NCI-H510A (cell line): ENCODE data around the gene MROH9.

Experiments
- DNase-seq: peaks from one replicate; lab custom pipeline; 2025; lab: John Stamatoyannopoulos, UW

The MROH9 gene

DNA sequence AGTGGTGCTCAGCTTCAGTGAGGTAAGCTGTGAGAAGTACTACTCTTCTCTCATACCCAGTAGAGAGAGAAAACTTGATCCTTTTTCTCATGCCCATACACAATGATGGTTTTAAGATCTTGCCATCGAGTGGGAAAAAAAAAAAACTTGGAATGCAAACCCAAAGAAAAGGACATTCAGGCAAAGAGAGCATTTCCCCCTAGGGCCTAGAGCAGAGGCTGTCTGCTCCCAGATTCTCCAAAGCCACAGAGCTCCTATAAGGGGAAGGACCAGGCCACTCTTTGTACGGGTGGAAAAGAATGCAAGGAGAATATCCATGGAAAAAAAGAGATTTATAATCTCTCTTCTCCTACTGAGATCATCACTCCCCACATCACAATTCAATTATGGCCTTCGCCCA is 34.9 kb downstream of the MROH9 start:
- DNase-seq = no peak

DNA sequence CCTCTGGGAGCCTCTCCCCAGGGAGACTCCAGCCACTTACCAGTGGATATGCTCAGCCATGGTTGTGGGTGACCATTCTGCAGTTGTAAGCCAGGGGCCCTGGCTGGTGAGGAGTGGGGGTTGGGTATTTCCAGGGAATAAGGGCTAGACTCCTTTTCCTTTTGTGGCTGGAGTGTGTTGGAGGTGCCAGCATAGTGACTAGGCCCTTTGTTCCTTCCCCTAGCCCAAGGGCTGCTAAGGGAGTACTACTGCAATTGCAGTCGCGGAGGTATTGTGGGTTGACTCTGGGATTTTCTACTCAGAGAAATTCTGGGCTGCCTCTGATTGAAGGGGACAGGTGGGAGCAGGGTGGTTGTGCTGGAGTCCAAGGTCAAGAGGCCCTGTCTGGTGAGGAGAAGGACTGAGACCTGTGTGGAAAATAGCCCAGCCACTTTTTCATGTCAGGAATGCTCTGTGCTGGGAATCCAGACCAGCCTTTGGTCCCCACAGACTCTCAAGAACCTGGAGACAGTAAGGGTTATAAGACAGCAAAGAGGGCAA is 43.1 kb downstream of the MROH9 start:
- DNase-seq = no peak

DNA sequence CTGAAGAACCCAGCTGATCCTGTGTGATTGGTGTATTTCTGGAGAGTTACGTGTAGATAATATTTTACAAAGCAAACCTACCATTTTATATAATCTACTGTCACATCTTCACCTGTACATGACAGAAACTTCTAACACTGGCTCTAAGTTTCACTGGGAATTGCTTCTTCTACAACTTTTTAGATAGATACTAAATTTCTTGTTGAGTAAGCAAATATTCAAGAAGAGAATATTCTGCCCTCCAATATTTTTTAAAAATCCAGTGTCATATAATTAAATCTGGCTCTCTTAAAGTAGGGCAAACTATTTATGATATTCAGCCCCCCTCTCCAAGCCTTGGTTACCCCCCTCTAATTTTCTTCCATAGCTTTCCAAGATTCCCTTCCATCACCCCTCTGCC is 50.1 kb downstream of the MROH9 start:
- DNase-seq = no peak

DNA sequence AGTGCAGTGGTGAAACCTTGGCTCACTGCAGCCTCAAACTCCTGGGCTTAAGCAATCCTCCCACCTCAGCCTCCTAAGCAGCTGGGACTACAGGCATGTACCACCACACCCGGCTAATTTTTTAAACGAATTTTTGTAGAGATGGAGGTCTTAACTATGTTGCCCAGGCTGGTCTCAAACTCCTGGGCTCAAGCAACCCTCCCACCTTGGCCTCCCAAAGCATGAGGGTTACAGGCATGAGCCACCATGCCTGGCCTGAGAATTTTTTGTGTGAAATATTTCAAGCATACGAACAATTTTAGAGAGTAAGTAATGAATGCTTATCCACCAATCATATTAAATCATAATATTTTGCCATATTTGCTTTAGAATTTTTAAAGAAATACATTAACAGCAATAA is 51.6 kb downstream of the MROH9 start:
- DNase-seq = no peak

DNA sequence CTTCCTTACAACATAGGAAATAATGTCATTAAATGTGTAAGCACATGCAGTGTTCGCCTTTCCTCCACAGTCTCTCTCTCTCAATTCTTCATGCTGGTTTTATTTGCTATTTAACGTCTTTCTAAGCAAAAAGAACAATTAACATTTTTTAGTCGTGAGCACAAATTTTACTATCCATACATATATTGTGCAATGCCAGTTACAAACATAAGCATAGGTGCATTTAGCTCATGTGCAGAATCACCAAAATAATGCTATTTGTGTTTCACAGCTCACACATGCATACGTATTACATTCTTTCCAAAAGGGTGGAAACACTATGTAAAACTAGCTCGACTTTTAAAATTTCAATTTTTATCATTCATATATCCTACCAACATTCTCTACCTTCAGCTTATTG is 52.1 kb downstream of the MROH9 start:
- DNase-seq = no peak

DNA sequence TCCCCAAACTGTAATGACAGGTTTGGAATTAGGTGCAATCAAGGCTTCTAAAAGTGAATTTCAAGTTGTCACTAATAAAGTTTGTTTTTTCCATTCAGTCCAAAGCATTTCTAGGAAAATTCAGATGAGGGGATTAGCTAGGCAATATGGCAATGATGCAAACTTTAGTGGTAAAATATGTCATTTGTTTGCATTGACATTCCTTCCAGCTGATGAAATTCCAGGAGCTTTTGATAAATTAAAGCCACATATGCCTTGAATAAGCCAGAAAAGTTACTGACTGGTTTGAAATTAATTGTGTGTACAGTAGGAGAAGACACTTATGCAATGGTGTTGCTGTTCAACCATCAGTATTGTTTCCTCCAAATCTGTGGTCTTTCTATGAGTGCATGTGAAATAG is 57.8 kb downstream of the MROH9 start:
- no peak for DNase-seq

DNA sequence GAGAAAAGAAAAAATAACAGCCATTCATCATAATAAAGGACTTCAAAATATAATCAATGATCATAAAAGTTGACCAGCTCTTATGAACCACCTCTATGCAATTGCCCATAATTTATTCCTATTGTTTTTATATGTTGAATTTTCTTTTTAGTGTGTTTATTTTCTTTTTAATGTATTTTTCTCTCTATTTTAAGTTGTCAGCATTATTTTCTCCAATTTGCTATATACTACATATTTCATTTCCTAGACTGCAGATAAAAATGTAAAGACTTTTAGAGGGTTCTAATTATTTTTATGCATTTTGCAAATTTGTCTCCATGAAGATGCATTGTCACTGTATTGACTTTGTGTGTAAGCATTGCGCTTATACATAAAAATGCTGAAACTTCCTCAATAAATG is 58.4 kb downstream of the MROH9 start:
- DNase-seq = no peak

DNA sequence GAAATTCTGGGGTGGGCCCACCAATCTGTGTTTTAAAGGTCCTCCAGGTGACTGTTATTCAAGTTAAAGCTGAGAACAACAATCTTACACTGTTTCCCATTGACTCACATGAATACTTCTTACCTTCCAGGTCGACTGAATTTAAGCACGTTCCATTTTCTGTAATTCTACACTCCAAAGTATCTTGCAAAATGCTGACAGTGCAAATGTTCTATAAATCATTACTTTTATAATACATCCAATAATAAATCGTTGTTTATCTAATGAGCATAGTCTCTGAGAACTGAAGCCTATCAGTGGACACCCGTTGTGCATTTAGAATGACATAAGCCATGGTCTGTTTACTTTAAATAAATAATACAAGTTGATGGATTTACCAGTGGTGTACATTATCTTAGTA is 79.5 kb downstream of the MROH9 start:
- no peak for DNase-seq

DNA sequence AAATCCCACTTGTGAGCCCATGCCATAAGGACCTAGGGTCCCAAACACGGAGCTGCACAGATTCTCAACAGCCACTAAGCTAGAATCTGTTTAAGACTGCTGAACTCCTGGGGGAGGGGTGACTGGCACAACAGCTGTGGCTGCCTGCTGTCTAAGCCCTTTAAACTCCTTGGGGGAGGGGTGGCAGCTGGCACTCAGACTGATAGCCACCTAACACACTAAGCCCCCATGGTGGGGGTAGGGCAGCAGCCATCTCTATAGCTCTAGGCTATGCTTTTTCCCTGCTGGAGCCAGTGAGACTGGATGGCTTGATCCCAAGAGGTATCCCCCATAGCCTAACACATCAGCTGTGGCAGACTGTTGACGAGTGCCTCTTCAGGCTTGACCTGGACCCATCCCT is 82.1 kb downstream of the MROH9 start:
- DNase-seq = no peak

DNA sequence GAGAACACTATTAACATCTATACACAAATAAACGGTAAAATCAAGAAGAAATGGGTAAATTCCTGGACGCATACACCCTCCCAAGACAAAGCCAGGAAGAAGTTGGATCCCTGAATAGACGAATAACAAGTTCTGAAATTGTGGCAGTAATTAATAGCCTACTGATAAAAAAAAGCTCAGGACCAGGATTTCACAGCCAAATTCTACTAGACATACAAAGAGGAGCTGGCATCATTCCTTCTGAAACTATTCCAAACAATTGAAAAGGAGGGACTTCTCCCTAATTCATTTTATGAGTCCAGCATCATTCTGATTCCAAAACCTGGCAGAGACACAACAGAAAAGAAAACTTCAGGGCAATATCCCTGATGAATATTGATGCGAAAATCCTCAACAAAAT is 84.6 kb downstream of the MROH9 start:
- DNase-seq = no peak

DNA sequence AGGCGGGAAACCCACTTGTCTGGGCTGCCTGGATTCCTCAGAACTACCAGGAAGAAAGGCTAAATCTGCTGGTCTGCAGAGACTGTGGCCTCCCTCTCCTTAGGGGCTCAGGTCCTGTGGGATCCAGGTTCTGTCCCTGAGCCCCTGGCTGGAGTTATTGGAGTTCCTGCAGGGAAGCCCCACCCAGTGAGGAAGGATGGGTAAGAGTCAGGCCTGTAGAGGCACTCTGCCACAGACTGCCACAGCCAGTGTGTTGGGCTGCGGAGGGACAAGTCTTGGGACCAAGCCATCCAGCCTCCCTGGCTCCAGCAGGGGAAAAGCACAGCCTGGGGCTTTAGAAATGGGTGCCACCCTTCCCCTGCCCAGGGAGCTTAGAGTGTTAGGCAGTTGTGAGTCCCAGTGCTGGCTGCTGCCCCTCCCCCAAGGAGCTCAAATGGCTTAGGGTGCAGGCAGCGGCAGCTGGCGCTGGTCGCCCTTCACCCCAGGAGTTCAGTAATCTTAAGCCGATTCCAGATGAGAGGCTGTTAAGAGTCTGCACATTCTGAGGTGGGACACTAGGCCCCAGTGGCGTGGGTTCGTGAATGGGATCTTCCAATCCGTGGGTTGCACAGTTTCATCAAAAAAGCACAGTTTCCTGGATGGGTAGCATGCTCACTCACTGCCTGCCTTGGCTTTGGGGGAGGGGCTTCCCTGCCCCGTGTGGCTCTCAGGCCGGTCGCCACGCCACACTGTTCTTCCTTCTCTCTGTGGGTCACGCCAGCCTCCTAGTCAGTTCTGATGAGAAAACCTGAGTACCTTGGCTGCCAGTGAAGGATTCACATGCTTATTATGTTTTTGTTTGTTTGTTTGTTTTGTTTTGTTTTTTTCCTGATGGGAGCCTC is 97.7 kb downstream of the MROH9 start:
- DNase-seq = no peak

DNA sequence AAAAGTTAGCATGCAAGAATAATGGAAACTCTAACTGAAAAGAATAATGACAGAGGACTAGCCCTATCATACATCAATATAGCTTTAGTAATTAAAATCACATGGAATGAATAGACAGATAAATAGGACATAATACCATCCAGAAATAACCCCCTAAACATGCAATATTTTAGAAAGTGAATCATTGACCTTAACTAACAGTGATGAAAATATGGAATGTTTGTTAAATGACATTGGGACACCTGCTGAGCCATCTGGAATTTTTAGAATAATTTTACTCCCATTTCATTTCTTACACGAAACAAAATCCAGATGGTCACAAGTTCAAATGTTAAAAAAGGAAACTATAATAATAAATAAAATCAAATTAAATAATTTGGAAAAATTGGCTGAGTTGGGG is 102.3 kb downstream of the MROH9 start:
- DNase-seq = no peak

DNA sequence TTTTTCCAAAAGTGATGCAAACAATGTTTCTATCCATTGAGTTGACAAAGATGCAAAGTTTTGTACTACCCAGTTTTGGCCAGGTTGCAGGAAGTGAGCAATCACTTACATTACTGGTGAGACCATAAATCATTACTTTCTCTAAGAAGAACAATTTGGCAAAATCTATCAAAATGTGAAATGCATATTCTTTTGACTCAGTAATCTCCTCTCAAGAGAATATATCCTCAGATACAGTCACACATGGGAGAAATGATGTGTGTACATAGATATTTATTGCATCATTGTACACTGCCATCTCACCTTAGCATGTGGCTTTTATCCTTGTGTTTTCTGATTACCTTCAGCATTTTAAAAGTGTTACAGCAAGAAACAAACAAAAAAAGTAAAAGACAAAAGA is 103.0 kb downstream of the MROH9 start:
- DNase-seq = no peak

DNA sequence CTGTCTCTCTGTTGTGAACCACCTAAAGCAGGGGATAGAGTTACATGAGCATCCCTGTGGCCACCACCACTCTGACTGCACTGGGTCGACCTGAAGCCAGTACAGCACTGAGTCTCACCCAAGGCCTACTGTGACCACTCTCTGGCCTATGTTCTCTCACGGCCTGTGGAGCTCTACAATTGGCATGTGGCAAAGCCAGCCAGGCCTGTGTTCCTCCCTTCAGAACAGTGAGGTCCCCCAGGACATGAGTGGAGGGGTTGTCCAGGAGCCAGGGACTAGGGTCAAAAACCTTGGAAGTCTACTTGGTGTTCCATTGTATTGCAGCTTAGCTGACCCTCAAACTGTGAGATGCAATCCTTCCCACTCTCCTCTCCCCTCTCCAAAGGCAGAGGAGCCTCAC is 112.7 kb downstream of the MROH9 start:
- DNase-seq = no peak

DNA sequence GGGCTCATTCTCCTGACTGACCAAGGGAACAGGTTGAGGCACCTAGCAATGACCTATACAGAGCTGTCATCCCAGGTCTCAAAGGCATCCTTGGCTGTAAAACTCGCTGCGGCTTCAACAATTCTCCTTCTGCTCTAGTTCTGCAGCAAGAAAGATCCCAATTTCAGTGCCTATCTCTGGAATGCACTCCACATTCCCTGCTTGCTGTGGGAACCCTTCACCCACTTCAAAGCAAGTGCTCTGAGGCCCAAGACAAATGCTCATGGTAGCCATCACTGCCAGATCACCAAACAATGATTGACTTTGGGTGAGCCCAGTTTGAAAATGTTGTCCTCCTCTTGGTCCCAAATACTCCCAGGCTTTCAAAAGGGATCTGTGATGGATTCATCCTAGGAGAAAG is 117.6 kb downstream of the MROH9 start:
- DNase-seq = no peak

DNA sequence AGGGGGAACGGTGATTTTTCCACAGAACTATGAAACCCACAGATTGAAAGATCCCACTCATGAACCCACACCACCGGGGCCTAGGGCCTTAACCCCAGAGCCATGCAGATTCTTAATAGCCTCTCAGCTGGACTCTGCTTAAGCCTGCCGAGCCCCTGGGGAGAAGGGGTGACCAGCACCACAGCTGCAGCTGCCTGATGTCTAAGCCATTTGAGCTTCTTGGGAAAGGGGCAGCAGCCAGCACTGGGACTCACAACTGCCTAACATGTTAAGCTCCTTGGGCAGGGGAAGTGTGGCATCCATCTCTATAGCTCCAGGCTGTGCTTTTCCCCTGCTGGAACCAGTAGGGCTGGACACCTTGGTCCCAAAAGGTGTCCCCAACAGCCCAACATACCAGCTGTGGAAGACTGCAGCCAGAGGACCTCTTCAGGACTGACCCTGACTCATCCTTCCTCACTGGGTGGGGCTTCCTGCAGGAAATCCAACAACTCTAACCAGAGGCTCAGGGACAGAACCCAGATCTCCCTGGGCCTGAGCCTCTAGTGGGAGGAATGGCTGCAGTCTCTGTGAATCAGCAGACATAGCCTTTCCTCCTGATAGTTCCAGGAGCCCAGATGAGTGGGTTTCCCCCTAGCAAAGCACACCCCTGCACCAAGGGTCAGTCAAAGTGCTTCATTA is 120.8 kb downstream of the MROH9 start:
- no peak for DNase-seq

DNA sequence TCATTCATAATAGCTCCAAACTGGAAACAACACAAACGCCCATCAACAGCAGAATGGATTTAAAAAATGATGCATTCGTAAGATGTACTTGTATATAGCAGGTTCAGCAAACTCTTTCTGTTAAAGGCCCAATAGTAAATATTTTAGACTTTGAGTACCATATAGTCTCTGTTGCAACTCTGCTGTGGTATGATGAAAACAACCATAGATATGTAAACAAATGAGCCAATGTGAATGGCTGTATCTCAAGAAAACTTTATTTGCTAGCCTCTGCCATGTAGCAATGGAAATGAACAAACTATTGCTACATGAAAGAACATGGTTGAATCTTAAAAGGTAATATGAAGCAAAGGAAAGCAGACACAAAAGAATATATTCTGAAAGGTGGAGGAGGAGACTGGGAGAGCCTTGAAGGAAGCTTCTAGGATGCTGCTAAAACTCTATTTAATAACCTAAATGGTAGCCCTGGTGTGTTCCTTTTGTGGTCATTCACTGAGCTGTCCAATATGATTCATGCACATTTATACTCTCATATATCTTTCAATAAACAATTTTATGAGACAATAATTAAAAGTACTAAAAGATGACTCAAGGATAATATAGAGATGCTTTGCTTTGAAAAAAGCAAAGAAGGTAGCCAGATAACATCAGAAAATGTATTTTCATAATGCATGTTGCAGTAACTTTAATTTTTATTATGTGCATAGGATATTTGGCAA is 126.2 kb downstream of the MROH9 start:
- DNase-seq = no peak

DNA sequence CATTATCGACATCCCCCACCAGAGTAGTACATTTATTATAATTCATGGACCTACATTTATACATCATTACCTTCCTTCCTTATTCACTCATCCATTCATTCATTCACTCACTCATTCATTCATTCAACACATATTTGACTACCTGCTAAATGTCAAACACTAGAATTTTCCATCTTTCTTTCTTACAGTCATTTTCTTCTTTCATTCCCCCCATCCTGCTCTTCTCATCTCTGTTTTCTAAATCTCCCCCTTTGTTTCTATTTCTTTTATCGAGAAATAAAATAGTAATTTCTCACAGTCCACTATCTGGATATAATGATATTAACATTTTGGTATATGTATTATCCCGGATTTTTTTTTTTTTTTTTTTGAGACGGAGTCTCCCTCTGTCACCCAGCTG is 127.6 kb downstream of the MROH9 start:
- no peak for DNase-seq

DNA sequence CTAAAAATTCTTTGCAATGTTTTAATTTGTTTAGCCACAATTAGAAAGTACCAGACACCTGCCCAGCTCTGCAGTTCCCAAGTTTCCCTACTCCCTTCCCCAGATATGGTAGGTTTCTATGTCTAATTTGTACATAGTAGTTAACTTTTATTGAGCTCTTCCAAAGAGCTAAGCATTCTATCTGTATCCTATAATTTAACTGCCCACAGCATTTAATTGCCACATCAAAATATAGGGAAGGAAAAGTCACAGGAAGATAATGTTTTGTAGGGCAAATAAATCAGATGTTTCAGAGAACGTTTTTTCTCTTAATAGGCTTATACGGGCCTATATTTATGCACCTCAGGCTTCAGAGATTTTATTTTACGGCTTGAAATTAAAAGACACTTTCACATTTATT is 139.7 kb downstream of the MROH9 start:
- no peak for DNase-seq

DNA sequence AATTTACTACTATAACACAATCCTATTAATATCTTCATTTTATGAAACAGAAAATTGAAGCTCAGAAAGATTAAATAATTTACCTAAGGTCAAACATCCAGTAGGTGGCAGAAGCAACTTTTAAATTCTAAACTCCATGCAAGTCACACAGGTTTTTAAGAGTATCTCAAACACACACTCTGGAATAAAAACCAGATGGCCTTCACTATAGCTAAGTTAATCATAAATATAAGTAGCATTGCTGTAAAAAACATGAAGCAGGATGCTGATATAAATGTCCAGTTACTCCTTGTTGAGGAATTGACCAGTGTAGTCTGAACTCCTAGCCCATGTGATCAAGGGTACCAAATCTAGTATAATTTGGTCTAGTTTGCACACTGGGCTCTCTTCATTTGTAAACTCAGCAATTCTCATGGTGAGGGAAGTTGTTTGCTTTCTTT is 146.0 kb downstream of the MROH9 start:
- peak; percentile 4 for DNase-seq

DNA sequence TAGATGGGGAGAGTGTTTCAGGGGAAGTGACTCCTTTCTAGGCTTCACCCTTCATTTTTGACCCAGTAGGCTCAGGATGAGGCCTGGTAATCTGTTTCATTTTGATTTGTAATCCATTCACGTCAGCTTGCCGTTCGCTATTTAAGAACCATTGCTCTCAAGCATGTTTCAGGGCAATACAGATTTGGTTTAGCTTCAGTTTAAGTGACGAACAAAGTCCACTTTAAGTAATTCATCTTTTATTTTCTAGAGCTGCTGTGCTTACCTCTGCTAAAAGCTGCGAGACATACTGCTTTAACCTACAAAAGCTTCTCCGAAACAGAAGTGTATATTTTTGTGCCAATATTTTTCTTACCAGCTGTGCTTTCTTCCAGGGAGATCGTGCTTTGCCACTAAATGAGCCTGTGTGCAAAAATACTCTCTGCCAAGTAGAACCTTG is 146.4 kb downstream of the MROH9 start:
- DNase-seq = no peak

DNA sequence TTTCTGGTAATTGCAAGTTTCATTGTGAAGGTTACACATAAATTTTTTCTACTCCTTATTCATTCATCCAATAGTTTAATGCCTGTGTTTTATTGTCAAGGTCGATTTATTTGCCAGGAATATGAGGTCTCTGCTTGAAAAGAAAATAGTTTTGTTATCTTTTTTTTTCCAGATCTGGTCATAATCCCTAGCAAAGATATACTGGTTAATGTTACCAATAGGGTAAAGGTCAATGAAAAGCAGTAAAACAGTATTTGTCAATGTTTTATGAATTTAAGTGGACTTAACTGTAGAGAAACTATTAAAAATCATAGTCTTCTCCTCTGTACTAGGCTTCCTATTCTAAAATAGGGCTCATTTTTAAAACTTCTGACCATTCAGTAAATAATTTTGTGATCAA is 147.3 kb downstream of the MROH9 start:
- DNase-seq = no peak

DNA sequence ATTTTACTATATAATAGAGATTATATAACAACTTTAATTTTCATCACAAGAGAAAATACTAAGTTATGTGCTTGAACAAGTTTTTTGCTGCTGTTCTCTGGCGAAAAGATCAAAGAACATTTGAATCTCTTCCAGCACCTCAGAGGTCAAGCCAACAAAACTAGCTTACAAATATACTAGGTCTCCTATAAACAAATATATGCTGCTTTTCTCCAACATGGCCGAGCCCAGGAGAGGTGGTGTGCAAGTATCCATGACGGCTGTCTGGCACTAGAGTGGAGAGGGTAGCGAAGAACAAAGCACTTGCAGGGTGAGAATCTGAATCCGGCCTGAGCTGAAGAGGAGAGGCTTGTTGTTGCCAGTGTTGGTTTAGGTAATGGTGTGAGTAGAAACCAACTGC is 147.9 kb downstream of the MROH9 start:
- peak; percentile 90 for DNase-seq
